ENCODE results near the gene PLXND1. TPM values are rescaled to one million over a fixed set of nuclear protein-coding genes. Genes with fewer than 3 reads are reported as not detected.

The PLXND1 gene
- total RNA-seq, 4 donors from 2014 or later = 155 to 300 (median 197) TPM

- H3K27me3 ChIP-seq = no peaks in the 10 kb centered on the region
- H3K4me1 ChIP-seq = peaks cover 0 to 76% (median 44%) of the 10 kb centered on the region in 4 donors
- peak overlapping the region in 3 of 4 donors; percentile 68 to 75 (median 73) for H3K27ac ChIP-seq
- no peak for TF ChIP-seq EP300 (IDR thresholded peaks at IDR 0.05)
- TF ChIP-seq CTCF (IDR thresholded peaks at IDR 0.05) = no peak
- TF ChIP-seq POLR2A (IDR thresholded peaks at IDR 0.05) = no peak
- no peak for DNase-seq (ENCODE audit: low spot score in 2 of 2)
- H3K9me3 ChIP-seq = no peaks in the 10 kb centered on the region
- no peaks in the 10 kb centered on the region for H3K36me3 ChIP-seq
- no peak overlapping the region for H3K4me3 ChIP-seq
- WGBS, 2 donors = 43 to 51% methylated on average over 5 to 8 of the region's 8 CpGs
Measured at GRCh38 chr3:129616291-129616690, 9.8 kb upstream of the PLXND1 start.

- Histone ChIP-seq H3K27me3 (no peaks in the 10 kb centered on the region), H3K4me3 (no peak overlapping the region), H3K36me3 (no peaks in the 10 kb centered on the region), H3K27ac (peak overlapping the region in 3 of 4 donors; percentile 68 to 75 (median 73)), H3K4me1 (peaks cover 0 to 76% (median 46%) of the 10 kb centered on the region in 4 donors), H3K9me3 (no peaks in the 10 kb centered on the region)
- WGBS, 2 donors = 46 to 51% methylated on average over 4 to 8 of the region's 8 CpGs
- TF ChIP-seq POLR2A (IDR thresholded peaks at IDR 0.05) (no peak), CTCF (IDR thresholded peaks at IDR 0.05) (no peak), EP300 (IDR thresholded peaks at IDR 0.05) (no peak)
- DNase-seq (ENCODE audit: low spot score in 2 of 2) = no peak
Measured at GRCh38 chr3:129615751-129616281, 9.3 kb upstream of the PLXND1 start.

GRCh38 chr3:129614927-129615363 lies 8.5 kb upstream of the PLXND1 start:
- whole genome bisulfite sequencing, 2 donors = 36 to 41% methylated on average over 5 of the region's 5 CpGs
- TF ChIP-seq EP300 (IDR thresholded peaks at IDR 0.05) (peak in 1 of 2 donors; percentile 42), CTCF (IDR thresholded peaks at IDR 0.05) (no peak), POLR2A (IDR thresholded peaks at IDR 0.05) (no peak)
- Histone ChIP-seq H3K36me3 (no peaks in the 10 kb centered on the region), H3K9me3 (no peaks in the 10 kb centered on the region), H3K27me3 (no peaks in the 10 kb centered on the region), H3K4me3 (no peak overlapping the region), H3K27ac (peak overlapping the region in 3 of 4 donors; percentile 68 to 75 (median 73)), H3K4me1 (peaks cover 0 to 79% (median 49%) of the 10 kb centered on the region in 4 donors)
- peak in 1 of 2 donors; percentile 49 for DNase-seq (ENCODE audit: low spot score in 2 of 2)

GRCh38 chr3:129614435-129614834 lies 8.0 kb upstream of the PLXND1 start:
- WGBS, 2 donors = 88 to 100% methylated on average over 4 to 9 of the region's 9 CpGs
- Histone ChIP-seq H3K36me3 (no peaks in the 10 kb centered on the region), H3K27ac (peak overlapping the region in 3 of 4 donors; percentile 3 to 75 (median 73)), H3K9me3 (no peaks in the 10 kb centered on the region), H3K4me3 (no peak overlapping the region), H3K4me1 (peaks cover 0 to 81% (median 50%) of the 10 kb centered on the region in 4 donors), H3K27me3 (no peaks in the 10 kb centered on the region)
- DNase-seq (ENCODE audit: low spot score in 2 of 2) = no peak
- no peak for TF ChIP-seq CTCF (IDR thresholded peaks at IDR 0.05)
- TF ChIP-seq POLR2A (IDR thresholded peaks at IDR 0.05) = no peak
- no peak for TF ChIP-seq EP300 (IDR thresholded peaks at IDR 0.05)

- Histone ChIP-seq H3K9me3 (no peaks in the 10 kb centered on the region), H3K4me1 (peaks cover 0 to 81% (median 49%) of the 10 kb centered on the region in 4 donors), H3K27me3 (no peaks in the 10 kb centered on the region), H3K4me3 (no peak overlapping the region), H3K27ac (peak overlapping the region in 3 of 4 donors; percentile 47 to 81 (median 81)), H3K36me3 (no peaks in the 10 kb centered on the region)
- DNase-seq (ENCODE audit: low spot score in 2 of 2) = no peak
- WGBS, 2 donors = 88 to 89% methylated on average over 2 to 3 of the region's 3 CpGs
- TF ChIP-seq EP300 (IDR thresholded peaks at IDR 0.05) = no peak
- no peak for TF ChIP-seq POLR2A (IDR thresholded peaks at IDR 0.05)
- TF ChIP-seq CTCF (IDR thresholded peaks at IDR 0.05) = no peak
Measured at GRCh38 chr3:129613367-129613740, 6.9 kb upstream of the PLXND1 start.

All from tibial nerve (tissue), 4 donors.